Measurements from ENCODE around the gene NFE2L3.

GRCh38 chr7:26105931-26106330 is 46.1 kb upstream of the NFE2L3 start:
- TF ChIP-seq GATA3 (IDR thresholded peaks at IDR 0.05; ENCODE audit: low read depth, low read length) (no peak), GATA2 (IDR thresholded peaks at IDR 0.05; ENCODE audit: low read depth, low read length) (no peak)

Data from SH-SY5Y (cell line).